Caco-2 (cell line): ENCODE results near the gene SKA3. TPM values are rescaled to one million over a fixed set of nuclear protein-coding genes. Genes with fewer than 3 reads are reported as not detected.

Experiments
- BruUV-seq: library from RNA; stranded (reverse); fragments of 400-500 nt; replicated peaks from 2 replicates; lab custom pipeline; 2021; lab: Mats Ljungman, UMichigan
- CTCF ChIA-PET: fragments of 300-600 bp; sonication (Branson Sonifier 250); formaldehyde crosslinking; loops from one replicate; lab custom pipeline; 2022; ENCODE audit warnings: antibody characterized with exemption; lab: Charles Lee
- POLR2A ChIA-PET: fragments of 300-600 bp; sonication (Branson Sonifier 250); formaldehyde crosslinking; loops from one replicate; lab custom pipeline; 2022; ENCODE audit warnings: antibody characterized with exemption; lab: Charles Lee
- DNase-seq, 2 experiments: peaks; one replicate each; pipeline versions ENCODE4 v3.0.0 to v3.0.0-alpha.2; 2020 to 2022
- H3K27me3 ChIP-seq: replicated peaks from 2 replicates; pipeline ENCODE4 v1.6.0; 2011; ENCODE audit warnings: low read length; ENCODE audit not compliant: control insufficient read depth, insufficient read depth
- H3K36me3 ChIP-seq: 2 replicates; pipeline ENCODE4 v1.5.1; 2011; ENCODE audit warnings: low read length; ENCODE audit not compliant: control insufficient read depth, insufficient read depth
- H3K4me1 ChIP-seq: fragments of 250-450 bp; sonication (Bioruptor Pico); 2 replicates; pipeline ENCODE4 v1.5.1; 2020; ENCODE audit warnings: mild to moderate bottlenecking
- H3K4me3 ChIP-seq: 2 replicates; pipeline ENCODE4 v1.5.1; 2011; ENCODE audit warnings: low read depth, mild to moderate bottlenecking, control low read depth, low read length
- H3K9me3 ChIP-seq: fragments of 250-450 bp; sonication (Bioruptor Pico); 2 replicates; pipeline ENCODE4 v1.5.1; 2020; ENCODE audit warnings: mild to moderate bottlenecking, moderate library complexity
- H3K27ac Mint-ChIP-seq: one replicate; pipeline ENCODE4 v1.8.0; 2022; ENCODE audit warnings: mixed read lengths; ENCODE audit not compliant: unreplicated experiment
- H3K27me3 Mint-ChIP-seq: one replicate; pipeline ENCODE4 v1.8.0; 2022; ENCODE audit warnings: mixed read lengths; ENCODE audit not compliant: insufficient read depth, unreplicated experiment
- H3K36me3 Mint-ChIP-seq: one replicate; pipeline ENCODE4 v1.8.0; 2022; ENCODE audit warnings: mild to moderate bottlenecking, mixed read lengths; ENCODE audit not compliant: insufficient read depth, unreplicated experiment
- H3K4me1 Mint-ChIP-seq: one replicate; pipeline ENCODE4 v1.8.0; 2022; ENCODE audit warnings: low read depth, mixed read lengths; ENCODE audit not compliant: unreplicated experiment
- H3K4me3 Mint-ChIP-seq: one replicate; pipeline ENCODE4 v1.8.0; 2022; ENCODE audit warnings: mild to moderate bottlenecking, moderate library complexity, mixed read lengths; ENCODE audit not compliant: unreplicated experiment
- H3K9me3 Mint-ChIP-seq: one replicate; pipeline ENCODE4 v1.8.0; 2022; ENCODE audit warnings: mixed read lengths; ENCODE audit not compliant: unreplicated experiment
- intact Hi-C: fragments of 100-400 bp; cut with micrococcal nuclease; formaldehyde crosslinking; loops from one replicate; pipeline ENCODE4 v1.10.0; 2022; ENCODE audit not compliant: unreplicated experiment
- total RNA-seq: library from RNA; stranded (reverse); gene quantifications from 2 replicates; pipeline ENCODE4 v1.2.3, GENCODE V29; 2022
- TF ChIP-seq, protein P1 (sequence below), 2 experiments: fragments of 200-600 bp in 1 of 2; IDR thresholded peaks; 1 replicate in 1 of 2; 2 replicates in 1 of 2; pipeline versions ENCODE4 v1.5.1 to v1.8.0; 2011 to 2022; ENCODE audit warnings: antibody characterized with exemption in 1 of 2, control low read depth in 1 of 2, inconsistent platforms in 1 of 2, low read depth in 1 of 2, low read length in 1 of 2, mild to moderate bottlenecking in 1 of 2, moderate library complexity in 1 of 2; ENCODE audit not compliant: insufficient read depth in 1 of 2, severe bottlenecking in 1 of 2, unreplicated experiment in 1 of 2

Gene SKA3
- total RNA-seq, 1 experiment from 2014 or later: 37.5 TPM

DNA sequence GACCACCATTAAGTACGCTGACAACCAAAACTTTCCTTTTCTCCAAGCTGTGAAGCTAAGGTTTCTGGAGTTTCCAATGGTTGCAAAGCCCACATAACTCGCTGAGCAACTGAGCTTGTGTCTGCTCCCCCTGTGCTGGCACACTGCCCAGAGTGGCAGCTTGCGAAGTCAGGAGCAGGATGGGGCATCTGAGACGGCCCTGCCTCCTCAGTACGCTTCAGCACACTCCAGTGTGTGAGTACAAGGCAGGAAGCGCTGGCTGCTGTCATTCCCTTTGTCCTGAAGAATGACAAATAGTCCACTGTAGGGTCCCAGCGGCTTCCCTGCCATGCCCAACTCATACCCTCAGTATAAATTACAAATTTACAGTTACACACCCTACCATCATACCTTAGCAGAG is 51.5 kb downstream of the SKA3 start:
- ChIA-PET POLR2A (no interaction called here), CTCF (no interaction called here)
- no peak overlapping the region for H3K4me3 Mint-ChIP-seq
- intact Hi-C loops: no loop called here
- Histone ChIP-seq H3K4me1 (no peaks in the 10 kb centered on the region), H3K36me3 (no peaks in the 10 kb centered on the region), H3K9me3 (no peaks in the 10 kb centered on the region), H3K4me3 (no peak overlapping the region), H3K27me3 (no peaks in the 10 kb centered on the region)
- H3K4me1 Mint-ChIP-seq: peaks cover 4% of the 10 kb centered on the region
- TF ChIP-seq, protein P1, sequence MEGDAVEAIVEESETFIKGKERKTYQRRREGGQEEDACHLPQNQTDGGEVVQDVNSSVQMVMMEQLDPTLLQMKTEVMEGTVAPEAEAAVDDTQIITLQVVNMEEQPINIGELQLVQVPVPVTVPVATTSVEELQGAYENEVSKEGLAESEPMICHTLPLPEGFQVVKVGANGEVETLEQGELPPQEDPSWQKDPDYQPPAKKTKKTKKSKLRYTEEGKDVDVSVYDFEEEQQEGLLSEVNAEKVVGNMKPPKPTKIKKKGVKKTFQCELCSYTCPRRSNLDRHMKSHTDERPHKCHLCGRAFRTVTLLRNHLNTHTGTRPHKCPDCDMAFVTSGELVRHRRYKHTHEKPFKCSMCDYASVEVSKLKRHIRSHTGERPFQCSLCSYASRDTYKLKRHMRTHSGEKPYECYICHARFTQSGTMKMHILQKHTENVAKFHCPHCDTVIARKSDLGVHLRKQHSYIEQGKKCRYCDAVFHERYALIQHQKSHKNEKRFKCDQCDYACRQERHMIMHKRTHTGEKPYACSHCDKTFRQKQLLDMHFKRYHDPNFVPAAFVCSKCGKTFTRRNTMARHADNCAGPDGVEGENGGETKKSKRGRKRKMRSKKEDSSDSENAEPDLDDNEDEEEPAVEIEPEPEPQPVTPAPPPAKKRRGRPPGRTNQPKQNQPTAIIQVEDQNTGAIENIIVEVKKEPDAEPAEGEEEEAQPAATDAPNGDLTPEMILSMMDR (IDR thresholded peaks at IDR 0.05; ENCODE audit: insufficient read depth in 1 of 2, low read depth in 1 of 2, low read length in 1 of 2, severe bottlenecking in 1 of 2, unreplicated experiment in 1 of 2): no peak
- peaks cover 5% of the 10 kb centered on the region for H3K9me3 Mint-ChIP-seq
- BruUV-seq: no TSS peak
- no peak for DNase-seq
- H3K36me3 Mint-ChIP-seq: no peaks in the 10 kb centered on the region
- H3K27ac Mint-ChIP-seq: no peak overlapping the region
- no peaks in the 10 kb centered on the region for H3K27me3 Mint-ChIP-seq

DNA sequence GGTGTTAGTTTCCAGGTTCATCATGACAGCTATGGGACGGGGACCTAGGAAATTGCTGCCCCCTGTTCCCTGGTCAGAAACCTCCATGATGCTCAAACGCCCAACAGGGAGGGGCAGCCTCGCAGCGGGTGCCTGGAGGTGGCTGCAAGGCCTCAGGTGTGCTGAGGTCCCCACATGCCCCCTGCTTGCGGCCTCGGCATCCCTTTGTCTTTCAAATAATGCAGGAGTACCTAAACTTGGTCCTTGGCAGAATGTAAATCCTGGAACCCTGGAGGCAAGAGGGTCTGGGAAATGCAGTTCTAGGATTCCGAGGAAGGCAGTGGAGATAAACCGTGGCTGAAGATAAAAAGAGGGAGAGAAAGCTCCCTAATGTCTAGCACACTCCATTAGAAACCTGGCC is 52.4 kb downstream of the SKA3 start:
- intact Hi-C loops: no loop called here
- Histone ChIP-seq H3K27me3 (no peaks in the 10 kb centered on the region), H3K9me3 (no peaks in the 10 kb centered on the region), H3K4me3 (no peak overlapping the region), H3K36me3 (no peaks in the 10 kb centered on the region), H3K4me1 (no peaks in the 10 kb centered on the region)
- POLR2A ChIA-PET: no interaction called here
- Mint-ChIP-seq H3K9me3 (peaks cover 8% of the 10 kb centered on the region), H3K4me3 (no peak overlapping the region), H3K27ac (no peak overlapping the region), H3K36me3 (no peaks in the 10 kb centered on the region), H3K4me1 (no peaks in the 10 kb centered on the region), H3K27me3 (no peaks in the 10 kb centered on the region)
- TF ChIP-seq, protein P1 (IDR thresholded peaks at IDR 0.05; ENCODE audit: insufficient read depth in 1 of 2, low read depth in 1 of 2, low read length in 1 of 2, severe bottlenecking in 1 of 2, unreplicated experiment in 1 of 2): no peak
- CTCF ChIA-PET: no interaction called here
- DNase-seq: no peak
- no TSS peak for BruUV-seq

DNA sequence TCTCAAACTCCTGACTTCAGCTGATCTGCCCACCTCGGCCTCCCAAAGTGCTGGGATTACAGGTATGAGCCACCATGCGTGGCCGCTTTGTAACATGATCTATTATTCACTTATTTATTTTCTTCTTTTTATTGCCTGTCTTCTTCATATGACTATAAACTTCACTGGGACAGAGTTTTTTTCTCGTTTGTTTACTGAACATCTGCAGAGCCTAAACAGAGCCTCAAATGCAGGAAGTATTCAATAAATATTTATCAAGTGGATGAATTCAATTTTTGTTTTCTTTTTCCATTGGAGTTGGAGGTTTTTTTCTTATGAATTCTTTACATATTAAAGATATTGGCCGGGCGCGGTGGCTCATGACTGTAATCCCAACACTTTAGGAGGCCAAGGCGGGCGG is 54.7 kb downstream of the SKA3 start:
- Mint-ChIP-seq H3K4me3 (no peak overlapping the region), H3K36me3 (no peaks in the 10 kb centered on the region), H3K27ac (no peak overlapping the region), H3K4me1 (no peaks in the 10 kb centered on the region), H3K27me3 (no peaks in the 10 kb centered on the region), H3K9me3 (peaks cover 8% of the 10 kb centered on the region)
- CTCF ChIA-PET: no interaction called here
- TF ChIP-seq, protein P1 (IDR thresholded peaks at IDR 0.05; ENCODE audit: insufficient read depth in 1 of 2, low read depth in 1 of 2, low read length in 1 of 2, severe bottlenecking in 1 of 2, unreplicated experiment in 1 of 2): no peak
- H3K36me3 ChIP-seq: no peaks in the 10 kb centered on the region
- BruUV-seq: no TSS peak
- H3K9me3 ChIP-seq: no peaks in the 10 kb centered on the region
- no peaks in the 10 kb centered on the region for H3K4me1 ChIP-seq
- POLR2A ChIA-PET: no interaction called here
- intact Hi-C loops: no loop called here
- H3K27me3 ChIP-seq: no peaks in the 10 kb centered on the region
- no peak for DNase-seq
- no peak overlapping the region for H3K4me3 ChIP-seq
